AG04449 (cell line): ENCODE measurements around the gene TNK2.
"Not testable (repeated sequence)": the region's sequence is repeated elsewhere in the genome, so short reads cannot be mapped to it uniquely, and the experiment has no call there.

Experiments
- CTCF ChIA-PET: fragments of 350-600 bp; formaldehyde crosslinking; extraction: SDS; loops from one replicate; lab custom pipeline; 2021; ENCODE audit warnings: antibody characterized with exemption; lab: Yijun Ruan, JAX
- POLR2A ChIA-PET: fragments of 400-600, 350-600 bp; formaldehyde crosslinking; extraction: SDS; loops from one replicate; lab custom pipeline; 2020; ENCODE audit warnings: antibody characterized with exemption, inconsistent platforms; lab: Yijun Ruan, JAX
- DNase-seq: peaks from one replicate; pipeline ENCODE4 v3.0.0-alpha.2; 2010; ENCODE audit warnings: low read depth, low spot score
- H3K4me3 ChIP-seq: 2 replicates; pipeline ENCODE4 v1.5.1; 2011; ENCODE audit warnings: low read depth, mild to moderate bottlenecking, control low read depth, low read length
- CTCF ChIP-seq: IDR thresholded peaks from one replicate; pipeline ENCODE4 v1.5.1; 2011; ENCODE audit warnings: mild to moderate bottlenecking, moderate library complexity, low read length, control low read depth, inconsistent platforms; ENCODE audit not compliant: insufficient read depth; ENCODE audit errors: missing control alignments

Gene TNK2

DNA sequence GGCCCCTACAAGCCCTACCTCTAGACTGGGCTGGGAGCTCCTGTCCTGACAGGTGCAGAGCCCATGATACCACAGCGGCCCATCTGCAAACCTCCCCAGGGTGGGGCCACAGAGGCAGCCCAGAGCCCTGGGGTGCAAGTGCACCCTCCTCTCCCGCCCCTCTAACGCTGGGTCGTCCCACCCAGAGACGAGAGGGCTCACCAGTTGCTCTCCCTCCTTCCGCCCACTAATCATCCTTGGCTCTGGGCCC is 742 bp downstream of the TNK2 start:
- ChIA-PET POLR2A (no interaction called here), CTCF (interaction anchor here (1.2 to 6.0 kb wide), 6 partner anchors 13 to 57 kb away, joined by 4 to 94 read pairs (median 8); no protein-coding TSS in a partner anchor)
- no peak for TF ChIP-seq CTCF
- H3K4me3 ChIP-seq: peak overlapping the region; percentile 59
- DNase-seq: no peak

DNA sequence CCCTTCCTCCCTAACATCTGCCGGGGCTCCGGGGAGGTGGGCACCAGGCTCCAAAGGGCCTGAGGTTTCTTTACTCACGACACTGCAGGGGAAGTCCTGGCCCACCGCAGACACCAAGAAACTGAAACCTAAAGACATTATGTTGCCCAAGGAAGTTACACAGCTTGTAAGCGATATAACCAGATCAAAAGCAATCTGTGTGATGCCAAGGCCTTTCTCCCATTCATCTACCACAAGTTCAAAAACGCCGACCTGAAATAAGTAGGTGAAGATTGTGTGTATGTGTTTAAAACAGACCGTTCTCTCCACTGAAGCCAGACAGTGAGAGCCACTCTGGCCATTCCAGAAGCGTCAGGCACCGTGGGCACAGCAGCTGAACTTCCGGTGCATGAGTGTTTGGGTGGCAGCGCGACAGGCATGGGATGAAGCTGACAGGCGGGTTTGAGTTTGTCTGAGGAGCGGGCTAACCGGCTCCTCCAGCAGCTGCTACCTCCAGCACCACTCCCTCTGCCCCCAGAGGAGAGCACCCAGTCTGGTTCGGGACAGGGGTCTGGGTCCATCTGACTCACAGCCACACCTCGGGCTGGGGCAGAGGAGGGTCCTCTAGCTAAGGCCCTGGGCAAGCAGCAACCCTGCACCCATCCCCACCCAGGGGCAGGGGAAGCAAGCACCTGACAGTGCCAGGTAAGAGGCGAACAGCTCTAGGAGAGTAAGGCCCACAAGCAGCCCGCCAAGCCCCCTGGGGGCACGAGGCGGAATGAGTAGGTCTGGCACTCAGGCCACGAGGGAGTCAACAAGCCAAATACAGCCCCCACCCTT is 1.3 kb downstream of the TNK2 start:
- no peak for DNase-seq
- peak overlapping the region; percentile 59; the same call in 1 of the 2 replicates for H3K4me3 ChIP-seq
- TF ChIP-seq CTCF: no peak
- ChIA-PET CTCF (interaction anchor here (1.0 to 6.0 kb wide), 8 partner anchors 8 to 57 kb away, joined by 3 to 94 read pairs (median 8); no protein-coding TSS in a partner anchor), POLR2A (interaction anchor here (0.7 kb wide), 1 partner anchor 12 kb away, joined by 4 read pairs; no protein-coding TSS in a partner anchor)

GRCh38 chr3:195905970-195906864 is 2.1 kb downstream of the TNK2 start:
- CTCF ChIA-PET: interaction anchor here (1.0 to 6.0 kb wide), 5 partner anchors 9 to 56 kb away, joined by 3 to 94 read pairs (median 13); no protein-coding TSS in a partner anchor
- POLR2A ChIA-PET: interaction anchor here (0.7 kb wide), 1 partner anchor 11 kb away, joined by 4 read pairs; no protein-coding TSS in a partner anchor
- TF ChIP-seq CTCF: no peak
- DNase-seq: no peak
- H3K4me3 ChIP-seq: no peak overlapping the region

DNA sequence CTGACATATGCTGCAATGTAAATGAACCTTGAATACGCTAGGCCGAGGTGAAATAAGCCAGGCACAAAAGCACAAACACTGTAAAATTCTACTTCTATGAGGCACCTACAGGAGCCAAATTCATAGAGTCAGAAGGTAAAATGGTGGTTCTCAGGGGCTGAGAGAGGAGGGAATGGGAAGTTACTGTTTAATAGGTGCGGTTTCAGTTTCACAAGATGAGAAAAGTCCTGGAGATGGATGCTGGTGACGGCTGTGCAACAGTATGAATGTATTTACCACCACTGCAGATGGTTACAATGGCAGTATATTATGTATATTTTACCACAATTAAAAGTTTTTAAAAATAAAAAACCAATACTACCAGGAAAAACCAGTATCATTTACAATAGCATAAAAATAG is 4.0 kb downstream of the TNK2 start:
- DNase-seq: no peak
- ChIA-PET CTCF (interaction anchor here (1.7 to 15.8 kb wide), 5 partner anchors 7 to 48 kb away, joined by 6 to 571 read pairs (median 14); no protein-coding TSS in a partner anchor), POLR2A (no interaction called here)
- H3K4me3 ChIP-seq: no peak overlapping the region
- no peak for TF ChIP-seq CTCF

DNA sequence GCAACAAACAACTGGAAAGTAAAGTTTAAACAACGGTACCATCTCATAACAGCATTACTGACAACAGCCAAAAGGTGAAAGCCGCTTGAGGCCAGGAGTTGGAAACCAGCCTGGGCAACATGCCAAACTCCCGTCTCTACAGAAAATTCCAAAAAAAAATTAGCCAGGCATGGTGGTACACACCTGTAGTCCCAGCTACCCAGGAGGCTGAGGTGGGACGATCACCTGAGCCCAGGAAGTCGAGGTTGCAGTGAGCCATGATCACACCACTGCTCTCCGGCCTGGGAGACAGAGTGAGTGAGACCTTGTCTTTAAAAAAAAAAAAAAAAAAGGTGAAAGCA is 4.4 kb downstream of the TNK2 start:
- H3K4me3 ChIP-seq: no peak overlapping the region
- CTCF ChIA-PET: interaction anchor here (0.7 to 15.8 kb wide), 5 partner anchors 8 to 48 kb away, joined by 3 to 571 read pairs (median 10); no protein-coding TSS in a partner anchor

GRCh38 chr3:195902634-195903033 is 5.7 kb downstream of the TNK2 start:
- POLR2A ChIA-PET, H3K4me3 ChIP-seq, DNase-seq: not testable (repeated sequence)
- CTCF ChIA-PET: interaction anchor here (1.0 to 15.8 kb wide), 5 partner anchors 8 to 46 kb away, joined by 3 to 571 read pairs (median 10); no protein-coding TSS in a partner anchor

More for the DNA sequence above, 4.4 kb downstream of the TNK2 start:
- TF ChIP-seq CTCF: no peak
- no peak for DNase-seq
- POLR2A ChIA-PET: no interaction called here

GRCh38 chr3:195901836-195902585 is 6.3 kb downstream of the TNK2 start:
- CTCF ChIA-PET: interaction anchor here (1.0 to 15.8 kb wide), 5 partner anchors 7 to 46 kb away, joined by 3 to 571 read pairs (median 12); no protein-coding TSS in a partner anchor
- POLR2A ChIA-PET, H3K4me3 ChIP-seq, DNase-seq: not testable (repeated sequence)
